Effector memory CD4-positive, alpha-beta T cell (primary cell): ENCODE data around the gene SNX19.

ENCODE experiments used
- DNase-seq, 3 donors: peaks; one replicate each; pipeline ENCODE4 v3.0.0-alpha.2; 2020
- H3K27ac ChIP-seq: 2 replicates; pipeline ENCODE4 v1.7.0; 2013; ENCODE audit warnings: mild to moderate bottlenecking, low read length, moderate library complexity; ENCODE audit not compliant: insufficient read depth, poor library complexity, severe bottlenecking
- H3K27me3 ChIP-seq: replicated peaks from 2 replicates; pipeline ENCODE4 v1.7.0; 2013; ENCODE audit warnings: mild to moderate bottlenecking, low read length; ENCODE audit not compliant: insufficient read depth, control insufficient read depth, poor library complexity, severe bottlenecking
- H3K36me3 ChIP-seq: 2 replicates; pipeline ENCODE4 v1.7.0; 2013; ENCODE audit warnings: mild to moderate bottlenecking, low read length, moderate library complexity; ENCODE audit not compliant: control insufficient read depth, insufficient read depth
- H3K4me1 ChIP-seq: 2 replicates; pipeline ENCODE4 v1.7.0; 2013; ENCODE audit warnings: low read length, mild to moderate bottlenecking; ENCODE audit not compliant: control insufficient read depth, insufficient read depth, poor library complexity, severe bottlenecking
- H3K4me3 ChIP-seq: 2 replicates; pipeline ENCODE4 v1.7.0; 2013; ENCODE audit warnings: low read length, low read depth, mild to moderate bottlenecking; ENCODE audit not compliant: insufficient read depth, poor library complexity, severe bottlenecking
- H3K9me3 ChIP-seq: 2 replicates; pipeline ENCODE4 v1.7.0; 2013; ENCODE audit warnings: mild to moderate bottlenecking, low read length, moderate library complexity; ENCODE audit not compliant: control insufficient read depth

The SNX19 gene

GRCh38 chr11:130874396-130874795 is 41.9 kb downstream of the SNX19 start:
- Histone ChIP-seq H3K9me3 (no peaks in the 10 kb centered on the region), H3K4me1 (no peaks in the 10 kb centered on the region), H3K27me3 (no peaks in the 10 kb centered on the region), H3K36me3 (peaks cover 51% of the 10 kb centered on the region), H3K27ac (no peak overlapping the region), H3K4me3 (no peak overlapping the region)
- no peak for DNase-seq

DNA sequence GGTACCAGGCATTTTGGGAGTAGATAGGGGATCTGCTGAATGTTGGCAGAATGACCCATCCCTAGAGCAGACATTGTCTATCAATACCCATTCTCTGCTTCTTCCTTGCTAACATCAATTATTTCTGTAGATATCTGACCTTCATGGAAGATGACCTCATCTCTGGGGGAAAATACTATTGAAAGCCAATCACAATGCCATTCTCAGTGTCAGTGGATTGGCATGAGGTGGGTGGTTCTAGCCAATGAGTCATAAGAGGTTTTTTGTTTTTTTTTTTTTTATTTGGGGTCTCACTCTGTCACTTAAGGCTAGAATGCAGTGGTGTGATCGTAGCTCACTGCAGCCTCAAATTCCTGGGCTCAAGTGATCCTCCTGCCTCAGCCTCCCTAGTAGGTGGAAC is 42.5 kb downstream of the SNX19 start:
- DNase-seq, result no peak
- no peak overlapping the region for H3K4me3 ChIP-seq
- no peaks in the 10 kb centered on the region for H3K4me1 ChIP-seq
- no peak overlapping the region for H3K27ac ChIP-seq
- no peaks in the 10 kb centered on the region for H3K27me3 ChIP-seq
- no peaks in the 10 kb centered on the region for H3K9me3 ChIP-seq
- peaks cover 45% of the 10 kb centered on the region for H3K36me3 ChIP-seq

- H3K27me3 ChIP-seq, result no peaks in the 10 kb centered on the region
- H3K27ac ChIP-seq, result no peak overlapping the region
- no peaks in the 10 kb centered on the region for H3K4me1 ChIP-seq
- DNase-seq, result no peak
- H3K9me3 ChIP-seq, result no peaks in the 10 kb centered on the region
- no peak overlapping the region for H3K4me3 ChIP-seq
- peaks cover 37% of the 10 kb centered on the region for H3K36me3 ChIP-seq
These were observed 43.3 kb downstream of the SNX19 start for GRCh38 chr11:130872981-130873380.

GRCh38 chr11:130872513-130872912 is 43.8 kb downstream of the SNX19 start:
- H3K27me3 ChIP-seq, result no peaks in the 10 kb centered on the region
- H3K4me1 ChIP-seq, result no peaks in the 10 kb centered on the region
- no peak overlapping the region for H3K4me3 ChIP-seq
- H3K9me3 ChIP-seq, result no peaks in the 10 kb centered on the region
- DNase-seq, result no peak
- H3K36me3 ChIP-seq, result peaks cover 32% of the 10 kb centered on the region
- no peak overlapping the region for H3K27ac ChIP-seq

GRCh38 chr11:130872102-130872501 is 44.2 kb downstream of the SNX19 start:
- Histone ChIP-seq H3K4me3 (no peak overlapping the region), H3K4me1 (no peaks in the 10 kb centered on the region), H3K27ac (no peak overlapping the region), H3K9me3 (no peaks in the 10 kb centered on the region), H3K27me3 (no peaks in the 10 kb centered on the region), H3K36me3 (peaks cover 28% of the 10 kb centered on the region)
- DNase-seq, result no peak

DNA sequence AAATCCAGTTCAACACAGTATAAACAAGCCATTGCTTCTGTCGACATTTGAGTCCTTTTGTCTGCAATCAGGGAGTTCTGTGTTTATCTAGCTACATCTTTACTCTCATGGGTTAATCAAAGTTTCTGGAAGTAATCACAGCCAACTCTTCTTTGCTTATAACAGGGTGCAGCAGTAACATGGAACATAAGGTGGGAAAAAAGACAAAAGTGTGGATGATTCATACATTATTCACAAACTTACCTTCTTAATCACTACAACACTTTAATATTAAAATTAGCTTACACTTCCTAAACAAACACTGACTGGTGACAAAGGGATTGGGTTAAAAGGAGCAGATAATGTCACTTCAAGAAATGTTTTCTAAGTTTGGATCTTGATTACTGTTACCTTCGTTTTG is 44.7 kb downstream of the SNX19 start:
- Histone ChIP-seq H3K36me3 (peaks cover 23% of the 10 kb centered on the region), H3K27ac (no peak overlapping the region)
- DNase-seq, result no peak

GRCh38 chr11:130868721-130869390 is 47.4 kb downstream of the SNX19 start:
- peaks cover 10% of the 10 kb centered on the region for H3K36me3 ChIP-seq
- no peak for DNase-seq
- H3K27ac ChIP-seq, result no peak overlapping the region
- no peaks in the 10 kb centered on the region for H3K27me3 ChIP-seq
- H3K9me3 ChIP-seq, result no peaks in the 10 kb centered on the region
- H3K4me3 ChIP-seq, result no peak overlapping the region
- H3K4me1 ChIP-seq, result no peaks in the 10 kb centered on the region

More for the DNA sequence above, 44.7 kb downstream of the SNX19 start:
- no peak overlapping the region for H3K4me3 ChIP-seq
- H3K4me1 ChIP-seq, result no peaks in the 10 kb centered on the region
- H3K9me3 ChIP-seq, result no peaks in the 10 kb centered on the region
- no peaks in the 10 kb centered on the region for H3K27me3 ChIP-seq

- no peaks in the 10 kb centered on the region for H3K4me1 ChIP-seq
- no peaks in the 10 kb centered on the region for H3K9me3 ChIP-seq
- peaks cover 5% of the 10 kb centered on the region for H3K36me3 ChIP-seq
- H3K27me3 ChIP-seq, result no peaks in the 10 kb centered on the region
- no peak overlapping the region for H3K27ac ChIP-seq
- H3K4me3 ChIP-seq, result no peak overlapping the region
- DNase-seq, result no peak
These were observed 48.1 kb downstream of the SNX19 start for GRCh38 chr11:130868086-130868710.

GRCh38 chr11:130866831-130867230 is 49.4 kb downstream of the SNX19 start:
- no peak overlapping the region for H3K27ac ChIP-seq
- peaks cover 3% of the 10 kb centered on the region for H3K4me1 ChIP-seq
- H3K9me3 ChIP-seq, result no peaks in the 10 kb centered on the region
- DNase-seq, result no peak
- no peaks in the 10 kb centered on the region for H3K27me3 ChIP-seq
- no peaks in the 10 kb centered on the region for H3K36me3 ChIP-seq
- H3K4me3 ChIP-seq, result no peak overlapping the region

- no peak for DNase-seq
- Histone ChIP-seq H3K4me1 (peaks cover 3% of the 10 kb centered on the region), H3K36me3 (no peaks in the 10 kb centered on the region), H3K27me3 (no peaks in the 10 kb centered on the region), H3K27ac (no peak overlapping the region), H3K9me3 (no peaks in the 10 kb centered on the region), H3K4me3 (no peak overlapping the region)
These were observed 50.5 kb downstream of the SNX19 start for GRCh38 chr11:130865774-130866114.
